Measurements from ENCODE around the gene TTLL6. TPM values are rescaled to one million over a fixed set of nuclear protein-coding genes. Genes with fewer than 3 reads are reported as not detected.

Gene TTLL6
- total and polyA plus RNA-seq, 9 of the 15 experiments (the other 6 are each of a cell fraction or from before 2014, with no cell fraction given) = 0.05 TPM; not detected in 8

DNA sequence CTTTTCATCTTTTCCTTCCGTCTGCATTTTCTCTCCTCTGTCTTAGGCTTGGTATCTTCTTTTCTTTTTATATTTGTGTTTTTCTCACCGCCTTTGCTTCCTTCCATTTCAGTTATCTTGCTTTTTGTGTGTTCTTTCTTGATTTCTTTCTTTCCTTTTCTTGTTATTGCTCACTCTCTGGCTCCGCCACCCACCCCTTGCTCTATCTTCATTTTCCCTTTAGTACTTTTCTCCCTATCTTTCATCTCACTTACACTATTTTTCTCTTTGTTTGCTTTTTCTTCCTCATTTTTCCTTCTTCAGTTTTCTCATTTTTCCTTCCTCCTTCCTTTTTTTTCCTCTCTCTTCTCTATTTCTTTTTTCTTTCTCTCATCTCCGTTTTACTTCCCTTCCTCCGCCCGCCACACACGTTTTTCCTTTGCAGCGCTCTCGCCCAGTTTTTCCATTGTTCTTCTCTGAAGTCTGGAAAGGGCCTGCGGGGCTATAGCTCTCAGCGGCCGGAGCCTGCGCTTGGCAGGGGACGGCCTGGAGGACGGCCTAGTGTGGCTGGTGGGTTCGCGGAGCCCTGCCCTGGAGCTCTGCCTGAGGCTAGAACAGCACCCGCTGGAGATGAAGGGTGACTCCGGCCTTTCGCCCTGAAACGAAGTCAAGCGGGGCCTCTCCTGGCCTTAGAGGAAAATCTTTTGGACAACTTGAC lies 83.2 kb downstream of the TTLL6 start:
- intact Hi-C loops (cut with micrococcal nuclease) = no loop called here
- no peaks in the 10 kb centered on the region for H3K79me2 ChIP-seq (ENCODE audit: control insufficient read depth, insufficient read depth, low read length)
- no peaks in the 10 kb centered on the region for H3K9me1 ChIP-seq (ENCODE audit: control insufficient read depth, insufficient read depth, low read length)
- DNase-seq (ENCODE audit: extremely low read depth in 1 of 4, low spot score in 3 of 4) (no peak), FAIRE-seq (no peak), ATAC-seq (no peak)
- CTCF ChIA-PET (ENCODE audit: low intra/inter-chr PET ratio) = interaction anchor here (0.5 kb wide), 1 partner anchor 140 kb away, joined by 3 read pairs; no protein-coding TSS in a partner anchor
- POLR2A ChIA-PET = interaction anchor here (0.6 to 1.2 kb wide), 2 partner anchors 9 to 12 kb away, joined by 3 read pairs; no protein-coding TSS in a partner anchor
- H3K9me3 ChIP-seq (replicated peaks; ENCODE audit: control insufficient read depth, insufficient read depth, low read depth, low read length) = no peaks in the 10 kb centered on the region
- H3K27me3 ChIP-seq (ENCODE audit: control insufficient read depth in 2 of 2, insufficient read depth in 2 of 2, low read length in 2 of 2) = peaks cover 56 to 75% of the 10 kb centered on the region in 2 experiments
- H4K20me1 ChIP-seq (replicated peaks; ENCODE audit: control insufficient read depth, insufficient read depth, low read length) = no peaks in the 10 kb centered on the region; the same call in none of the 2 replicates
- no peak overlapping the region for H3K4me3 ChIP-seq
- WGBS (ENCODE audit: insufficient coverage, low coverage, missing lambda C conversion rate) = 15% methylated on average over 21 of the region's 22 CpGs
- in situ Hi-C loops (cut with MboI) = no loop called here
- H3K36me3 ChIP-seq (ENCODE audit: control insufficient read depth, insufficient read depth, low read length) = no peaks in the 10 kb centered on the region
- no peak overlapping the region for H3K4me2 ChIP-seq (ENCODE audit: insufficient read depth, low read length)
- H2AFZ ChIP-seq (ENCODE audit: low read depth, low read length) = no peak overlapping the region
- BruUV-seq (replicated peaks) = no TSS peak
- H3K27ac ChIP-seq (ENCODE audit: extremely low read depth, low read depth, low read length) = no peak overlapping the region
- TF ChIP-seq, protein P1, sequence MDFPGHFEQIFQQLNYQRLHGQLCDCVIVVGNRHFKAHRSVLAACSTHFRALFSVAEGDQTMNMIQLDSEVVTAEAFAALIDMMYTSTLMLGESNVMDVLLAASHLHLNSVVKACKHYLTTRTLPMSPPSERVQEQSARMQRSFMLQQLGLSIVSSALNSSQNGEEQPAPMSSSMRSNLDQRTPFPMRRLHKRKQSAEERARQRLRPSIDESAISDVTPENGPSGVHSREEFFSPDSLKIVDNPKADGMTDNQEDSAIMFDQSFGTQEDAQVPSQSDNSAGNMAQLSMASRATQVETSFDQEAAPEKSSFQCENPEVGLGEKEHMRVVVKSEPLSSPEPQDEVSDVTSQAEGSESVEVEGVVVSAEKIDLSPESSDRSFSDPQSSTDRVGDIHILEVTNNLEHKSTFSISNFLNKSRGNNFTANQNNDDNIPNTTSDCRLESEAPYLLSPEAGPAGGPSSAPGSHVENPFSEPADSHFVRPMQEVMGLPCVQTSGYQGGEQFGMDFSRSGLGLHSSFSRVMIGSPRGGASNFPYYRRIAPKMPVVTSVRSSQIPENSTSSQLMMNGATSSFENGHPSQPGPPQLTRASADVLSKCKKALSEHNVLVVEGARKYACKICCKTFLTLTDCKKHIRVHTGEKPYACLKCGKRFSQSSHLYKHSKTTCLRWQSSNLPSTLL (IDR thresholded peaks at IDR 0.05) = no peak
- TF ChIP-seq, protein P2, sequence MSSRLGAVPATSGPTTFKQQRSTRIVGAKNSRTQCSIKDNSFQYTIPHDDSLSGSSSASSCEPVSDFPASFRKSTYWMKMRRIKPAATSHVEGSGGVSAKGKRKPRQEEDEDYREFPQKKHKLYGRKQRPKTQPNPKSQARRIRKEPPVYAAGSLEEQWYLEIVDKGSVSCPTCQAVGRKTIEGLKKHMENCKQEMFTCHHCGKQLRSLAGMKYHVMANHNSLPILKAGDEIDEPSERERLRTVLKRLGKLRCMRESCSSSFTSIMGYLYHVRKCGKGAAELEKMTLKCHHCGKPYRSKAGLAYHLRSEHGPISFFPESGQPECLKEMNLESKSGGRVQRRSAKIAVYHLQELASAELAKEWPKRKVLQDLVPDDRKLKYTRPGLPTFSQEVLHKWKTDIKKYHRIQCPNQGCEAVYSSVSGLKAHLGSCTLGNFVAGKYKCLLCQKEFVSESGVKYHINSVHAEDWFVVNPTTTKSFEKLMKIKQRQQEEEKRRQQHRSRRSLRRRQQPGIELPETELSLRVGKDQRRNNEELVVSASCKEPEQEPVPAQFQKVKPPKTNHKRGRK (tag; IDR thresholded peaks at IDR 0.05) = peak; percentile 94
- peaks cover 0 to 11% of the 10 kb centered on the region in 2 experiments; a peak in 2 of 5 replicates for H3K4me1 ChIP-seq (replicated peaks in 1 of 2; ENCODE audit: control insufficient read depth in 2 of 2, insufficient read depth in 2 of 2, low read length in 2 of 2)
- no peak overlapping the region for H3K9ac ChIP-seq (ENCODE audit: insufficient read depth in 1 of 2, low read depth in 2 of 2, low read length in 2 of 2)
